ENCODE data around the gene PTPRJ. TPM values are rescaled to one million over a fixed set of nuclear protein-coding genes. Genes with fewer than 3 reads are reported as not detected.

The PTPRJ gene
- total RNA-seq, 6 experiments from 2014 or later = 12.5 to 33.0 (median 19.8) TPM

- no peak for ATAC-seq
- intact Hi-C loops (cut with DNase I) = no loop called here
- no peak overlapping the region for H3K4me3 ChIP-seq
- H3K27ac ChIP-seq = peak overlapping the region; percentile 59 to 91 (median 82)
- no peaks in the 10 kb centered on the region for H3K36me3 ChIP-seq
- H3K4me1 ChIP-seq = peaks cover 0 to 52% (median 22%) of the 10 kb centered on the region in 4 donors
- no peaks in the 10 kb centered on the region for H3K9me3 ChIP-seq
- TF ChIP-seq, protein P1, sequence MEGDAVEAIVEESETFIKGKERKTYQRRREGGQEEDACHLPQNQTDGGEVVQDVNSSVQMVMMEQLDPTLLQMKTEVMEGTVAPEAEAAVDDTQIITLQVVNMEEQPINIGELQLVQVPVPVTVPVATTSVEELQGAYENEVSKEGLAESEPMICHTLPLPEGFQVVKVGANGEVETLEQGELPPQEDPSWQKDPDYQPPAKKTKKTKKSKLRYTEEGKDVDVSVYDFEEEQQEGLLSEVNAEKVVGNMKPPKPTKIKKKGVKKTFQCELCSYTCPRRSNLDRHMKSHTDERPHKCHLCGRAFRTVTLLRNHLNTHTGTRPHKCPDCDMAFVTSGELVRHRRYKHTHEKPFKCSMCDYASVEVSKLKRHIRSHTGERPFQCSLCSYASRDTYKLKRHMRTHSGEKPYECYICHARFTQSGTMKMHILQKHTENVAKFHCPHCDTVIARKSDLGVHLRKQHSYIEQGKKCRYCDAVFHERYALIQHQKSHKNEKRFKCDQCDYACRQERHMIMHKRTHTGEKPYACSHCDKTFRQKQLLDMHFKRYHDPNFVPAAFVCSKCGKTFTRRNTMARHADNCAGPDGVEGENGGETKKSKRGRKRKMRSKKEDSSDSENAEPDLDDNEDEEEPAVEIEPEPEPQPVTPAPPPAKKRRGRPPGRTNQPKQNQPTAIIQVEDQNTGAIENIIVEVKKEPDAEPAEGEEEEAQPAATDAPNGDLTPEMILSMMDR (IDR thresholded peaks at IDR 0.05) = no peak
- TF ChIP-seq POLR2A (IDR thresholded peaks at IDR 0.05) = no peak
- WGBS (ENCODE audit: insufficient coverage, low coverage, low lambda C conversion rate, missing lambda C conversion rate) = 27% methylated on average over 4 of the region's 4 CpGs
- H3K27me3 ChIP-seq = no peaks in the 10 kb centered on the region
- no peak for DNase-seq
These were observed 113.0 kb downstream of the PTPRJ start for GRCh38 chr11:48093323-48093722.

- Histone ChIP-seq H3K27ac (peak overlapping the region; percentile 64 to 91 (median 82)), H3K4me3 (peak overlapping the region in 1 of 3 donors; percentile 18), H3K27me3 (no peaks in the 10 kb centered on the region), H3K36me3 (no peaks in the 10 kb centered on the region), H3K4me1 (peaks cover 0 to 53% (median 22%) of the 10 kb centered on the region in 4 donors), H3K9me3 (no peaks in the 10 kb centered on the region)
- ATAC-seq = peak; percentile 77 to 82 (median 78)
- WGBS (ENCODE audit: insufficient coverage, low coverage, low lambda C conversion rate, missing lambda C conversion rate) = 10% methylated on average over 6 of the region's 6 CpGs
- no peak for TF ChIP-seq POLR2A (IDR thresholded peaks at IDR 0.05)
- DNase-seq = peak in 2 of 3 donors; percentile 56 to 84
- intact Hi-C loops (cut with DNase I) = no loop called here
These were observed 113.7 kb downstream of the PTPRJ start for GRCh38 chr11:48093795-48094642.

DNA sequence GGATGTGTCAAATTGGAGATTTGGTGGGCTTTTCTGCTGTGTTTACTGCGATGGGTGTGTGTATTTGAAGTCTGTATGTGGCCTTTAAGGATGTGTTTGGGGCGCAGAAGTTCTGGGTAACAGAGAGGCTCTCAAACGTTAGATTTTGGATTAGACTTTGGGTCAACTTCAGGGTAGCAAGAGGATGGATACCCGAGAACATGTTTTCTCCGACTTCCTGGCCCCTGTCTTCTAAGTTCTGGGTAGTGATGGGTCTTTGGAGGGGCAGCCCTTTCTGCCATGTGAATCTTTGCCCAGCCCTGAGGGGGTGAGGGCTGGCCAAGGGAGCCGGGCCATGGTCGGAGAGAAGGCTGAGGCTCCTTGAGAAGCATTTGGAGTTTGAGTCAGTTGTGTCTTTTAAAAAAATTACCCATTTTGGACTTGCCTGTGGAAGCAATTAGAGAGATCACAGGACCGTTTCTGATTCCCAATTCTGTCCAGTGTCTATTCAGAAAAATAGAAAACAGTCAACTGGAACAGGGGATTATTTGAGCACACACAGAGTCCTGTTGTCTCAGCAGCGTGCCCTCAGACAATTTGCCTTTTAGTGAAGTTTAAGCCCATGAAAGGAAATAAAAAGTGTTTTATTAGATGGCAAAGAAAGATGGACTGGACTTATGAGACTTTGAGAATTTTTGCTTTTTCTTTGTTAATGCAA, 114.4 kb downstream of the PTPRJ start:
- intact Hi-C loops (cut with DNase I) = no loop called here
- DNase-seq (peak in 2 of 3 donors; percentile 18 to 26), ATAC-seq (peak in 1 of 4 donors; percentile 1)
- Histone ChIP-seq H3K27ac (peak overlapping the region; percentile 64 to 91 (median 82)), H3K4me3 (no peak overlapping the region), H3K4me1 (peaks cover 0 to 61% (median 26%) of the 10 kb centered on the region in 4 donors), H3K36me3 (no peaks in the 10 kb centered on the region), H3K9me3 (no peaks in the 10 kb centered on the region), H3K27me3 (no peaks in the 10 kb centered on the region)
- WGBS (ENCODE audit: insufficient coverage, low coverage, low lambda C conversion rate, missing lambda C conversion rate) = 33% methylated on average over 8 of the region's 9 CpGs
- TF ChIP-seq, protein P1 (IDR thresholded peaks at IDR 0.05) = no peak
- TF ChIP-seq POLR2A (IDR thresholded peaks at IDR 0.05) = no peak

- Histone ChIP-seq H3K27ac (peak overlapping the region; percentile 13 to 91 (median 50)), H3K9me3 (no peaks in the 10 kb centered on the region), H3K4me1 (peaks cover 0 to 69% (median 31%) of the 10 kb centered on the region in 4 donors), H3K27me3 (no peaks in the 10 kb centered on the region), H3K36me3 (no peaks in the 10 kb centered on the region), H3K4me3 (no peak overlapping the region)
- ATAC-seq = peak; percentile 12 to 61 (median 49)
- 28% methylated on average over 11 of the region's 12 CpGs for WGBS (ENCODE audit: insufficient coverage, low coverage, low lambda C conversion rate, missing lambda C conversion rate)
- DNase-seq = peak; percentile 69 to 72 (median 70)
- intact Hi-C loops (cut with DNase I) = no loop called here
- TF ChIP-seq, protein P1 (IDR thresholded peaks at IDR 0.05) = no peak
- no peak for TF ChIP-seq POLR2A (IDR thresholded peaks at IDR 0.05)
These were observed 115.6 kb downstream of the PTPRJ start for GRCh38 chr11:48095779-48096470.

Measured in right lobe of liver (tissue), 6 donors.